SK-N-SH (cell line): ENCODE measurements around the gene DUSP15. TPM values are rescaled to one million over a fixed set of nuclear protein-coding genes. Genes with fewer than 3 reads are reported as not detected.

Experiments used
- CTCF ChIA-PET: fragments of 300-600, 350-600 bp; formaldehyde crosslinking; extraction: SDS; loops from one replicate; lab custom pipeline; 2021; lab: Yijun Ruan, JAX
- POLR2A ChIA-PET: fragments of 350-600 bp; sonication (Branson Sonifier 250); formaldehyde crosslinking; extraction: SDS; loops from one replicate; lab custom pipeline; 2020; ENCODE audit warnings: antibody characterized with exemption, inconsistent platforms; lab: Yijun Ruan, JAX
- DNase-seq: peaks from one replicate; pipeline ENCODE4 v3.0.0; 2012
- H2AFZ ChIP-seq: fragments of 200-600 bp; sonication (generic); 2 replicates; pipeline ENCODE4 v1.8.1; 2016; ENCODE audit warnings: antibody characterized with exemption, mild to moderate bottlenecking, low read depth
- H3F3A ChIP-seq: fragments of 200-600 bp; sonication (generic); replicated peaks from 2 replicates; pipeline ENCODE3; 2016; ENCODE audit warnings: antibody characterized with exemption, mild to moderate bottlenecking; ENCODE audit not compliant: insufficient read depth
- H3K27ac ChIP-seq, 2 experiments: fragments of 200-500 bp in 1 of 2; fragments of 200-600 bp in 1 of 2; sonication (Bioruptor generic) in 1 of 2; sonication (generic), shearing (Covaris generic) in 1 of 2; 2 replicates each; pipeline versions ENCODE4 v1.5.1 to v1.6.1; 2014 to 2016; ENCODE audit warnings: low read depth in 2 of 2, inconsistent platforms in 1 of 2, low read length in 1 of 2, mild to moderate bottlenecking in 1 of 2, mixed read lengths in 1 of 2
- H3K27me3 ChIP-seq: fragments of 200-600 bp; sonication (generic), shearing (Covaris generic); 2 replicates; pipeline ENCODE4 v1.6.1; 2016; ENCODE audit warnings: mixed run types; ENCODE audit not compliant: insufficient read depth
- H3K36me3 ChIP-seq, 2 experiments: fragments of 200-500 bp in 1 of 2; fragments of 200-600 bp in 1 of 2; sonication (Bioruptor generic) in 1 of 2; sonication (generic) in 1 of 2; replicated peaks in 1 of 2; 2 replicates each; pipeline versions ENCODE3 to v1.5.1; 2014 to 2016; ENCODE audit warnings: low read length in 1 of 2, mild to moderate bottlenecking in 1 of 2; ENCODE audit not compliant: insufficient read depth in 2 of 2, control insufficient read depth in 1 of 2
- H3K4me1 ChIP-seq, 2 experiments: fragments of 200-500 bp in 1 of 2; fragments of 200-600 bp in 1 of 2; sonication (Bioruptor generic) in 1 of 2; sonication (generic), shearing (Covaris generic) in 1 of 2; 2 replicates each; pipeline versions ENCODE4 v1.5.1 to v1.6.1; 2014 to 2016; ENCODE audit warnings: low read depth in 1 of 2, low read length in 1 of 2, mixed run types in 1 of 2; ENCODE audit not compliant: insufficient read depth in 2 of 2, control insufficient read depth in 1 of 2
- H3K4me2 ChIP-seq: fragments of 200-600 bp; sonication (generic), shearing (Covaris generic); 2 replicates; pipeline ENCODE4 v1.6.1; 2017; ENCODE audit warnings: mixed run types
- H3K4me3 ChIP-seq, 2 experiments: fragments of 200-500 bp in 1 of 2; fragments of 200-600 bp in 1 of 2; sonication (Bioruptor generic) in 1 of 2; sonication (generic), shearing (Covaris generic) in 1 of 2; 2 replicates each; pipeline versions ENCODE4 v1.5.1 to v1.8.1; 2014 to 2016; ENCODE audit warnings: low read depth in 2 of 2, inconsistent platforms in 1 of 2, low read length in 1 of 2, mild to moderate bottlenecking in 1 of 2, mixed read lengths in 1 of 2, moderate library complexity in 1 of 2
- H3K79me2 ChIP-seq: fragments of 200-600 bp; sonication (generic); 2 replicates; pipeline ENCODE4 v1.8.1; 2017; ENCODE audit warnings: mild to moderate bottlenecking; ENCODE audit not compliant: insufficient read depth
- H3K9ac ChIP-seq: fragments of 200-600 bp; sonication (generic); 2 replicates; pipeline ENCODE4 v1.6.1; 2017; ENCODE audit warnings: mixed run types
- H3K9me2 ChIP-seq: fragments of 200-600 bp; sonication (generic); 2 replicates; pipeline ENCODE4 v1.6.1; 2017; ENCODE audit warnings: mixed run types
- H3K9me3 ChIP-seq: fragments of 200-600 bp; sonication (generic); 2 replicates; pipeline ENCODE4 v1.6.1; 2017; ENCODE audit warnings: mixed run types, mild to moderate bottlenecking, moderate library complexity
- H4K20me1 ChIP-seq: fragments of 200-600 bp; sonication (generic); 2 replicates; pipeline ENCODE4 v1.6.1; 2017; ENCODE audit warnings: mild to moderate bottlenecking, mixed run types; ENCODE audit not compliant: insufficient read depth
- ELF1 ChIP-seq: IDR thresholded peaks from 2 replicates; pipeline ENCODE4 v1.4.0; 2012
- EZH2phosphoT487 ChIP-seq: fragments of 200-600 bp; sonication (generic); IDR thresholded peaks from 2 replicates; pipeline ENCODE4 v1.6.1; 2017; ENCODE audit warnings: low read depth, mixed run types, mild to moderate bottlenecking, antibody characterized with exemption, moderate library complexity, borderline replicate concordance
- FOSL2 ChIP-seq: IDR thresholded peaks from 2 replicates; pipeline ENCODE4 v1.4.0; 2012; ENCODE audit warnings: low read depth, mild to moderate bottlenecking, moderate library complexity, borderline replicate concordance
- FOXJ3 ChIP-seq: sonication (generic); formaldehyde crosslinking; IDR thresholded peaks from 2 replicates; pipeline ENCODE4 v1.5.1; 2020; ENCODE audit warnings: mild to moderate bottlenecking, missing genetic modification reagents
- GABPA ChIP-seq: IDR thresholded peaks from 2 replicates; pipeline ENCODE4 v1.4.0; 2012; ENCODE audit warnings: low read depth, mild to moderate bottlenecking
- MEF2A ChIP-seq: IDR thresholded peaks from 2 replicates; pipeline ENCODE4 v1.4.0; 2012; ENCODE audit warnings: low read depth, borderline replicate concordance
- PBX3 ChIP-seq: IDR thresholded peaks from 2 replicates; pipeline ENCODE4; 2012
- POLR2AphosphoS5 ChIP-seq: IDR thresholded peaks from 2 replicates; pipeline ENCODE4 v1.6.1; 2012; ENCODE audit warnings: low read depth, low read length
- SIN3A ChIP-seq: IDR thresholded peaks from 2 replicates; pipeline ENCODE4 v1.6.1; 2012; ENCODE audit warnings: low read depth, mild to moderate bottlenecking, low read length, moderate library complexity, borderline replicate concordance
- TAF1 ChIP-seq: IDR thresholded peaks from 2 replicates; pipeline ENCODE4 v1.6.1; 2012; ENCODE audit warnings: low read depth, mild to moderate bottlenecking, low read length, moderate library complexity, borderline replicate concordance
- TCF12 ChIP-seq: IDR thresholded peaks from 2 replicates; pipeline ENCODE4 v1.4.0; 2012
- TEAD4 ChIP-seq: IDR thresholded peaks from 2 replicates; pipeline ENCODE4 v1.4.0; 2012; ENCODE audit warnings: mild to moderate bottlenecking, borderline replicate concordance; ENCODE audit not compliant: insufficient read depth
- USF2 ChIP-seq: fragments of 150-350 bp; IDR thresholded peaks from 2 replicates; pipeline ENCODE4 v1.6.1; 2017; ENCODE audit warnings: antibody characterized with exemption, low read length, low read depth, borderline replicate concordance
- WGBS: methylation state at CpG from one replicate; pipeline ENCODE4 v1.1.6; 2017; ENCODE audit warnings: low lambda C conversion rate; 5-methylcytosine and 5-hydroxymethylcytosine counted together
- polyA plus RNA-seq, 3 experiments: library from polyadenylated mRNA; depleted of rRNA; stranded (reverse); fragments of >200 nt; gene quantifications; 2 replicates each; pipeline ENCODE4 v1.2.3, GENCODE V29; 2012
- TF ChIP-seq, protein P1 (sequence below): IDR thresholded peaks from 2 replicates; pipeline ENCODE4 v1.4.0; 2012; ENCODE audit warnings: low read depth, borderline replicate concordance

DUSP15 gene
- polyA plus RNA-seq, 1 of the 3 experiments (the other 2 are of a cell fraction): 5.4 TPM

- Histone ChIP-seq H2AFZ (no peak overlapping the region), H3K36me3 (no peaks in the 10 kb centered on the region), H3K79me2 (no peaks in the 10 kb centered on the region), H3K9me2 (no peaks in the 10 kb centered on the region), H3F3A (peaks cover 11% of the 10 kb centered on the region), H3K4me2 (no peak overlapping the region), H4K20me1 (no peaks in the 10 kb centered on the region), H3K27ac (no peak overlapping the region), H3K4me3 (no peak overlapping the region), H3K4me1 (peaks cover 0 to 19% of the 10 kb centered on the region in 2 experiments; a peak in 2 of 4 replicates), H3K9me3 (no peaks in the 10 kb centered on the region), H3K9ac (no peak overlapping the region), H3K27me3 (no peaks in the 10 kb centered on the region)
- CTCF ChIA-PET: interaction anchor here (0.6 to 3.4 kb wide), 5 partner anchors 15 to 345 kb away, joined by 3 to 20 read pairs (median 6); partner anchors contain the start of gene PDRG1
- DNase-seq: no peak
- 88% methylated on average over 6 of the region's 8 CpGs for WGBS
- TF ChIP-seq TCF12 (no peak), USF2 (no peak)
- POLR2A ChIA-PET: no interaction called here
Observed at GRCh38 chr20:31818376-31818908, 51.9 kb downstream of the DUSP15 start.

- H3K9me3 ChIP-seq: no peaks in the 10 kb centered on the region
- WGBS: 93% methylated on average over 5 of the region's 5 CpGs
- H3K27me3 ChIP-seq: no peaks in the 10 kb centered on the region
- H3K4me1 ChIP-seq: peaks cover 0 to 15% of the 10 kb centered on the region in 2 experiments; a peak in 2 of 4 replicates
- no peaks in the 10 kb centered on the region for H3K79me2 ChIP-seq
- TF ChIP-seq, protein P1, sequence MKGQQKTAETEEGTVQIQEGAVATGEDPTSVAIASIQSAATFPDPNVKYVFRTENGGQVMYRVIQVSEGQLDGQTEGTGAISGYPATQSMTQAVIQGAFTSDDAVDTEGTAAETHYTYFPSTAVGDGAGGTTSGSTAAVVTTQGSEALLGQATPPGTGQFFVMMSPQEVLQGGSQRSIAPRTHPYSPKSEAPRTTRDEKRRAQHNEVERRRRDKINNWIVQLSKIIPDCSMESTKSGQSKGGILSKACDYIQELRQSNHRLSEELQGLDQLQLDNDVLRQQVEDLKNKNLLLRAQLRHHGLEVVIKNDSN: no peak
- TF ChIP-seq FOSL2 (no peak), PBX3 (no peak), TAF1 (no peak), POLR2AphosphoS5 (no peak), TCF12 (no peak), ELF1 (no peak), GABPA (no peak), EZH2phosphoT487 (no peak), MEF2A (no peak), SIN3A (no peak), TEAD4 (no peak), FOXJ3 (CRISPR knock-in tag) (no peak)
- no peaks in the 10 kb centered on the region for H3K9me2 ChIP-seq
- H3K36me3 ChIP-seq: no peaks in the 10 kb centered on the region
- DNase-seq: no peak
- no peak overlapping the region for H3K4me3 ChIP-seq
- no peak overlapping the region for H3K4me2 ChIP-seq
- CTCF ChIA-PET: interaction anchor here (0.8 to 3.4 kb wide), 8 partner anchors 15 to 274 kb away, joined by 3 to 20 read pairs (median 8); partner anchors contain the start of gene PDRG1
- no peak overlapping the region for H3K9ac ChIP-seq
- H3K27ac ChIP-seq: no peak overlapping the region
- H4K20me1 ChIP-seq: no peaks in the 10 kb centered on the region
- POLR2A ChIA-PET: no interaction called here
- peaks cover 11% of the 10 kb centered on the region for H3F3A ChIP-seq
- H2AFZ ChIP-seq: no peak overlapping the region
Observed at GRCh38 chr20:31817461-31817860, 52.9 kb downstream of the DUSP15 start.
